Activated gamma-delta T cell treated with anti-CD3 and anti-CD28 coated beads, Interleukin-2, amount 50 U/mL, for 16 hours (primary cell): ENCODE data around the gene CARMIL1.

Experiments
- DNase-seq: peaks from one replicate; pipeline ENCODE4 v3.0.0-alpha.2; 2020; ENCODE audit warnings: low read depth

Gene CARMIL1

DNA sequence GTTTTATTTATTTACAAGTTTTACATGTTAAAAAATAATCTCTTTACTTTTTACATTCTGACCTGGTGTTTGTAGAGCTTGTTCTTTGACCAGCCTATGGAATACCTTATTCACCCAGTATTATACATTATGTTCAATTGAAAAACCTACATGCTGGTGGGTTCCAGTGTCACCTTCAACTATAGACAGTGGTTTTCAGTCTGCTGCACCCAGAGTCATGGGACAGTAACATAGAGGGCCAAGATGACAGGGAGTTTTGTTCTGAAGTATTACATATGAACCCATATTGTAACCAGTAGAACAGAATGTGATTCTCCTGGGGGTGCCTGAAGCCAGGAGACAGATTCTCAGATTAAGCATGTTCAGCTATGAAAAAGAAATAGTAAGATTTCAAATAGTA is 233.4 kb downstream of the CARMIL1 start:
- no peak for DNase-seq

DNA sequence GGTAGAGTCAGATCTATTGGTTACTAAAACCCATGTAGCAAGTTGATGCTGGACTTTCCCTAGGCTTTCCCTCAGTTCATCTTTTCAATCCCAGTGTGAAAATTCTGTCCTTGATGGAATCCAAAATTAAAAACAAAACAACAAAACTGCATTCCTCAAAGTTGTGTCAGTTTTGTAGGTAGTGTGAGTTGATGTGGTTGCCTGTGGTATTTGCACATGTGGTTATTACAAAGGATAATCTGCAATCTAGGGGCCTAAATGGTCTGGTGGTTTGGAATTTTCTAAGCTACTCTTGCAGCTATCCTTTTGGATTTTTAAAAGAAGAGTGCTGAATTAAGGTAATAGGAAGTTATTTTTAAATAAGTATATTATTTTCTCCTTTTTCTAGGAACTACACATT is 240.7 kb downstream of the CARMIL1 start:
- DNase-seq = no peak

DNA sequence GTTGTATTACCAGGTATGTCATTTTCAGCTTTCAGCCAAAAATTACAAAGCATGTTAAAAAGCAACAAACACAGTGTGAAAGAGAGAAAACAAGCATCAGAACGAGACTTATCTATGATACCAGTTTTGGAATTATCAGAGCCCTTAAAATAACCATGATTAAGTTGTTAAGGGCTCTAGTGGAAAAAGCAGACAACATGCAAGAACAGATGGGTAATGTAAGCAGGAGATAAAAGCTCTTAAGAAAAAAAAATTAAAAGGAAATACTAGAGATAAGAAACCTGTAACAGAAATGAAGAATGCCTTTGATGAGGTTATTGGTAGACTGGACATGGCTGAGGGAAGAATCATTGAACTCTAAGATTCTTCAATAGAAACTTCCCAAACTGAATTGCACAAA is 245.4 kb downstream of the CARMIL1 start:
- no peak for DNase-seq

DNA sequence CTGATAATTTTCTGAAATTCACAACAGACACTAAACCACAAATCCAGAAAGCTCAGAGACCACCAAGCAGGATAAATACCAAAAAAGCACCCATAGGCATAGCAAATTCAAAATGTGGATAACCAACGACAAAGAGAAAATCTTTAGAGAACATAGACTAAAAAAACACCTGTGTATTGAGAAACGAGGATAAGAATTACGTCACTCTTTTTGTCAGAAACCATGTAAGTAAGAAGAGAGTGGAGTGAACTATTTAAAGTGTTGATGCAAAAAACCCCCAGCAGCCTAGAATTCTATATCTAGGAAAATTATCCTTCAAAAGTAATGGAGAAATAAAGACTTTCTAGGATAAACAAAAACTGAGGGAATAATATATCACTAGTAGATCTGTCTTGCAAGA is 245.9 kb downstream of the CARMIL1 start:
- no peak for DNase-seq

DNA sequence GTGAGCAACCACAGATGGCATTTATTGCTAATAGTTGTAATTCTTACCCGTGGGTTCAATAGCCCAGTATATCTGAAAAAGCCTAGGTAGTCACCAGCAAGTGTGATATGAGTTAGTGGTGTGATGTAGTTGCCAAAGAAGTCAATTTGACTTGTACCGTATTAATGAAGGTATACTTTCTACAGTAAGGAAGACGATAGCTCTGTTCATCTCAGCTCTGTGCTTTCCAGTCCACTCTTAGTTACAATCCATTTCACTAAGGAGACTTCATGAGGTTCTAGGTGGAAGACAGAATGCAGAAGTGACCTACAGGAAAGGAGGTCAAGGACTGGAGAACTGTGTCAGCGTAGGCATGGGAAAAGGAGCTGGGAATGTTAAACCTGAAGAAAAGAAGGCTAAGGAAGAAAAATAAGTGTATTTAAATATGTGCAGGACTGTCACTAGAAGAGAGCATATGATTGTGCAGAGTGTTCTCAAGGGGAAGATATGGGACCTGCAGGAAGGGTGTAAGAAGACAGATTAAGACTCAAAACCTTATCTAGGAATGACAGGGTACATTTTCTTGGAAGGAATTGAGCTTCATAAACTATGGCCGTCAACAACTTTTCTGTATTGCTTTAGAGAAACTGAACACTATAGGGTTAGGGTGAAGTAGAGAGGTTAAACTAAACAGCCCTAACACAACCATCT is 255.9 kb downstream of the CARMIL1 start:
- no peak for DNase-seq

DNA sequence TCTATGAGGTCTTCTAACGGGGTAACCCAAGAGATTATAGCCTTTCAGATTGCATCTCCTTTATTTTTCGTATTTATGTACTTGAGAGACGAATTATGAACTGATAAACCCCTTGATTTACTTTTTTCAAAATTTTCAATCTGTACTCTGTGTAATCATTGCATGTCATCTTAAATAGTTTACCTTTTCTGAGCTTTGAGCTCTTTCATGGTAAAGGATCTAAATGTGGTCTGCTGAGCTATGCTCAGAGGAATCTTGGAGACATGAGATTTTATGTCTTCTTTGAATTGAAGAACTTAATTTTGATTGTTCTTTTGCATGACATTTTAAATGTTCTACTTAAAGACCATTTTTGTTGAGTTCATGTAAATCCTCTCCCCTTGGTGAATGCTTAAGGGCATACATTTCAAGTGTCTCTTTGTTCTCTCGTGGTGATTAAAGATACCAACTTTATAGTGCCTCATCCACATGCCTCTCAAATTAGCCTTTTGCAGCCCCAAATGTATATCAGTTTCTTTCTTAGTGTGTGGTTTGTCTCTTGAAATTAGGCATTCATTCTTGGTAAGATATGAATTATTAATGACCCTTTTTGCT is 256.6 kb downstream of the CARMIL1 start:
- DNase-seq = no peak

DNA sequence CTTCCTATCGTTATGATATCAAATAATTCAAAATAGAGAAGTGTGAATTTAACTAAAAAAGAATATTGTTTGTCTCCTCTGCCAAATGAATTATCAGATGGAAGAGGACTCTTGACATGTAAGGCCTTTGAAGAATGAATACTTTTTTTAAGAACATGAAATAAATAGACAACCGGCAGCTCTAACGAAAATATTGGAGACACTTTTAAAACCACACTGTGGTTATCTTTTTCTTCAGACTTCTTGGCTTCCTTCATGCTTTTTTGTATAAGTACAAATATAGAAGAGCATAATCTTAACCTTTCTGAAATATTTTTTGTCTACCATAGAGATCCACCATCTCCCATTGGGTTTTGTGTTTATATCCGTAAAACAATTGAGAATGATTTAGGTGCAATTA is 257.6 kb downstream of the CARMIL1 start:
- no peak for DNase-seq

DNA sequence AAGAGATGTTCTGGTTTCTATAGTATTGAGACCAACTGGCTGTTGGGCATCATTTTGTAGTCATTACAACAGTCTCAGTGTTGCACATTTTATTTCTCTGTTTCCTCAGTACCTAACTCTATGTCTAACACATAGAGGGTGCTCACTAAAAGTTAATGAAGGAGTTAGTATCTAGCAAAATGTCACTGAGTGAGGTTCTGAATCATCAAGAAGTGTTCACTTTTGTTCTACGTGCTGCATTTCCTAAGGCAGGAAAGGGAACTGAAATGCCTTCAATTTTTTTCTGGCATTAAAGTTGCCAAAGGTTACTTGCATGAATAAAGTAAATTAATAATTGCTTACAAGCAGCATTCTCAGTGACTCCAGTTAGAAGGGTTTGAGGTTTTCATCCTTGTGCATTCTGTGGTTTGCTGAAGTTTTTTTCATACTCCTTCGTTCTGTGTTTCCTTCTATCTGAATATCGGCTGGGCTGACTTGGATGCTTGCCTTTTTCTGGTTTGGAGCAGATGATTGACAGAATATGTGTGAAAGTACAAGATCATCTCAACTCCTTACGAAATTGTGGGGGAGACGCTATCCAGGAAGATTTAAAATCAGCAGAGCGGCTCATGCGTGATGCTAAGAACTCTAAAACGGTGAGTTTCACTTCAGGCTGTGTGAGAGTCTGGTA is 258.3 kb downstream of the CARMIL1 start:
- DNase-seq = no peak

DNA sequence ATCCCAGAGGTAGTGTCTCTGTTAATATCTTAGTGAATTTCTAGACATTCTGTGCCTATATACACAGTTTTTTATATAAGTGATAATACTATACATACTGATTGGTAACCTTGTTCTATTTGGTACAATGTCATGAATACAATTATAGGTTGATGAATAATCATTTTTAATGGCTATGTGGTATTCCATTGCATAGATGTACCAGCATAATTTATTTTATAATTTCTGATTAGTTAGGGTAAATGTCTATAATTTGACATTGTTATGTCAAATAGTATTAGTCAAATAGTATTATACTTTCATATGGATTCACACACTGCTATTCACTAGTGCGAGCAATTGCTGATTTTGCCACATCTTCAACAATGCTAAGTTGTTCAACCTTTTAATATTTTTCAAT is 262.1 kb downstream of the CARMIL1 start:
- no peak for DNase-seq

DNA sequence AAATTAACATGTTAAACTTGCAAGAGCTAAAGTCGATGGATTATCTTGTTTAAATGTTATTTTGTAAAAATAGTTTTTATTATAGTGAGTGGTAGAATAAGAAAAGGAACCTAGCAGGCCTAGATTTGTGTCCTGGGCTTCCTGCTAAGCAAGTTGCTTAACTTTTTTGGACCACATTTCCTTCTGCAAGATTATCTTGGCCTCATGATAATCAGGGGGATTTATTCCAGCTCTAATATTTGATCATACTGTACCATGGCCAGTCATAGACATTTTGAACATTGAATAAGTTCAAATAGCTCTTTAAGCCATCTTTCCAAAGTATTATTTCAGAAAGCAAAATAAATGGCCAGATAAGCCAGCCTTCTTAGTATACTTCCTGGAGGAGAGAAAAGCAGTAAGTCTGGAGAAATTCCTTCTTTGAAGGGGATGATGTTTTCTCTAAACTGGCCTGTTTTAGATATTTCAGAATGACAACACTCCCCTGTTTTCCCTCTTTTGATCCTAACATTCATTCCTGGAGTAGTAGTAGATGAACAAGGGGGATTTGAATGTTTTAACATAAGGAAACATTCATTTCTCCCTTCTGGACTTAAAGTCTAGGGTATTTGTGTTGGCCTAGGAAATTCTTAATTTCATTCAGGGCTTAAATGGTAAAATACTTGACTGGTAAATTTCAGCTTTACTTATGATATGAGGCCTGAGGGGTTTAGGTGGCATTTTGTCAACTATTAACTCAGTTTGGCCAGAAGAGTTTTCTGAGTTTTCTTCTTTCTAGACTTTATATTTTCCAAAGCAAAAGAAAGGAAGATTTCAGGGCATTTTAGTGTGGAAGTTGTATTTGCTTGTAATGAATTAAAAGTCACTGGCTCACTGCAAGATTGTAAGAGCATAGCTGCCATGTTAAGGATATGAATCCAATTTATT is 264.1 kb downstream of the CARMIL1 start:
- DNase-seq = no peak

DNA sequence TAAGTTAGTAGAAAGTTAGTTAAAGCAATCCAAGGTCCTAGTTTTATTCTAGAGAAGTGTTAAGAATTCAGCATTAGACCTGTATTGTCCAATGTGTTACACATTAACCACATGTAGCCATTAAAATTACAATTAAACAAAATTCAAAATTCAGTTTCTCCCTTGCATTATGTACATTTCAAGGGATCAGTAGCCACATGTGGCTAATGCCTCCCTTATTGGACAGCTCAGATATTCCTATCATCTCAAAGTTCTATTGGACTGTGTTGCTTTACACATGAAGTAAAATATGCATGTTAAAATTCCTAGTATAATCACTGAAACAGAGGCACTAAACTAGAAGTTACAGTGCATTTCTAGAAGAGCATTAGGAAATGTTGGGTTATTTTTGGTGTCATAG is 265.7 kb downstream of the CARMIL1 start:
- no peak for DNase-seq

DNA sequence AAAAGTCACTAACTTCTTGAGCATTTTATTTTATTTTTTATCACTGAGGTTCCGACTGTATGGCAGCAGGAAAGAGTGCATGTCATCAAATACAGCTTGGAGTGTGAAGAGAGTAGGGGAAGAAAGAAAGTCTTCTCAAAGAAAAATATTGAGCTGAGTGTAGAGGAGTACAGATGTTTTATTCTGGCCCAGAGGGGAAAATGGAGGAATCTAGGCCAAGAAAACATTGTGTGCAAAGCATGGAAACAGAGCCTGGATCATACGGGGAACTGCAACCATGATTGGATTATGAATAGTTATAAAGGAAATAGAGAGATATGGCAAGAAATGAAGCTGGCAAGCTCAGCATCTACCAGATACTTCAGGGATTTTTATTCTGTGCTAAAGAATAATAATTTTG is 268.6 kb downstream of the CARMIL1 start:
- no peak for DNase-seq

DNA sequence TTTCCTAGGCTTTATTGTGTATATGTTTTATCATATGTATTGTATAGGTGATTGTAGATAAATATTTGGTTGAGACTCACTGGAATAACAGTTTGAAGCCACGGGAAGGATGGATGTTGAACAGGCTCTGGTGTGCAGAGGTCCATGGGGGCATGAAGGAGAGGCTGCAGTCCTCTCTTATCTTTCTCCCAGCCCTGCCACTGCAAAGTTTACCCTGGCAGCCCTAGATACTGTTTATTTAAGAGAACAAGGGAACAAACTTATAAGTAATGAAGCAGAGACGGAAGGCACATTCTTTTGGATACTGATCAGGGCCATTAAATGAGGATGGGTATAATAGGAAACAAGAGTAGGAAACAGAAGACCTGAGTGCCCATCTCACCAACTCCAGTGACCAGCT is 269.3 kb downstream of the CARMIL1 start:
- no peak for DNase-seq

DNA sequence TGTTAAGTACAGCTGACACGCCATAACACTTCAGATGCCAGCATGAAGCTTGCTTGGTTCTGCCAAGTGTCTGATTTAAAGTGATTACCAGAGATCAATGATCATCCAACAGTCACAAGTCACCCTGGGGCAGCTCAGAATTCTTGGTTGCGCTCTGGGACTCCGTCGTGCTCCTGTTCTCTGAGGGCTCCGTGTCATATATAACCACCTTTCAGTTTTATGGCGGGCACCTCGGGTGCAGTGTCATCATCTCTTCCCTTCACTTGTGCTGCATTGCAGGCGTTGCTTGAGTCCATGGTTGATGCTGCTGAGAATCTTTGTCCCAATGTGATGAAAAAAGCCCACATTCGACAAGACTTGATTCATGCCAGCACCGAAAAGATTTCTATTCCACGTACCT is 271.5 kb downstream of the CARMIL1 start:
- no peak for DNase-seq

DNA sequence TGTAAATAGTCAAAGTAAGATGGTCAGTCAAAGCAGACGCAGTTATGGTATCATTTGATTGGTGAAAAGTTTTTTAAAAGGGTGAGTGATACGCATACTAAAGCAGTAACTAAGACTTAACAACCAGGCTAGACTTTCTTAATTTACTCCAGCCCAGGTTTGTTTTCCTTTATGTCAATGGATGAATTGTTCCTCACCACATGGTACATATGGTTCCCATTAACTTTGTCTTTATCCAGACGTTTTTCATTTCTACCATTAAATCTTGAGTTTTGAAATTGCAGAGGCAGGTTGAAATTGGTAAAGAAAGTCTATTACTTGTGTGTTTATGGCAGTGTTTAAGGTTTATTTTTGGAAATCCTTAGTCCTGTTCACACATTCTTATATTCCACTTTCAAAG is 274.3 kb downstream of the CARMIL1 start:
- no peak for DNase-seq

DNA sequence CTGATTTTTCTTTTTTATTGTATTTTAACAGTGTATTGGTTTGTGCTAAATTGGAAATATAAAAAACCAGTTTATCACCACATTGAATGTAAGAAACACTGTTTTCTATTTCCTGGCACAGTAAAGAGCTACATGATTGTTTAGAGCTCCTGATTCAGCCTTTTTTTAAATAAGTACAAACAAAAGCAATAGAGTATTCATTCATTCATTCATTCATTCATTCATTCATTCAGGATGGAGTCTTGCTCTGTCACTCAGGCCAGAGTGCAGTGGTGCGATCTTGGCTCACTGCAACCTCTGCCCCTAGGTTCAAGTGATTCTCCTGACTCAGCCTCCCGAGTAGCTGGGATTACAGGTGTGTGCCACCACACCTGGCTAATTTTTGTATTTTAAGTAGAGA is 276.0 kb downstream of the CARMIL1 start:
- no peak for DNase-seq

DNA sequence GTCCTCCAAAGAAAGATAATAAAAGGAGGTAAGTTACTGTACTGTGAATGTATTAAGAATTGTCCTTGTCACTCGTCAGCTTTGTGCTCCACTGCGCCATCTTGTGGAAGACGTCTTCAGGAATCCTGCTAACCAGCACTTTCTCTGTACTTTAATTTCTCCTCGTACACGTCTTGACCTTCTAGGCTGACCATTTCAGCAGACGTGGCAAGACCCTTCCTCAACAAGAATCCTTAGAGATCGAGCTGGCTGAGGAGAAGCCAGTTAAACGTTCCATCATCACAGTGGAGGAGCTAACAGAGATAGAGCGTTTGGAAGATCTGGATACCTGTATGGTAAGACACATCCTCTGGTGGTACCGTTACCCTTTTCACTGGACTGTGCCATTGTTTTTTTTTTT is 277.3 kb downstream of the CARMIL1 start:
- DNase-seq = peak; percentile 60

DNA sequence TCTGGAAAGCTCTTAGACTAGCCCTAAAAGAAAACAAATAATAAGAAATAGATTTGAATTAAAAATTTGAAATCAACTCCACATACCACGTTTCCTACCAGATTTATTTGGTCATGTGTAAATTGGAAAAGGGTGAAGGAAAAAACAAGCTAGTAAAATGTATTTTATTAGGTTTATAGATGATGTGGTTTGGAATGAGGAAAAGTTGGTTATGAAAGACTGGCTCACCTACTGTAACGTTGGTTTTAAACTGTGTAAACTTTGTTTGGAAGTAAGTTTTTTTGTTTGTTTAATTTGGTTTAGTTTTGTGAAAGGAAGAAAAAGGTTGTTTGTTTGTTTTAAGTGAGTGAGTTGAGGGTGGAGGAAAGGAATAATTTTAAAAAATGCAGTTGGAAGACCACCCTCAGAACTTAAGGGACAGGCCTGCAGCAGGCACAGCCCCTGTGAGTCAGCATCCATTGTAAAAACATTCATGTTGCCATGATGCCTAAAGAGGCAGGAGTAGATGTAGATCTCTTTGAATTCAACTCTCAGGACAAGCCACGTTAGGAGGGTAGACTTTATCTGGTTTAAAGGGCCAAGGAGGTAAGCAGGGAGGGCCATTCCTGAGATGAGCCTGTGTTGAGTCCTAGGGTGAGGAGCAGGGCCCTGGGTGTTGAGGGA is 279.1 kb downstream of the CARMIL1 start:
- no peak for DNase-seq

DNA sequence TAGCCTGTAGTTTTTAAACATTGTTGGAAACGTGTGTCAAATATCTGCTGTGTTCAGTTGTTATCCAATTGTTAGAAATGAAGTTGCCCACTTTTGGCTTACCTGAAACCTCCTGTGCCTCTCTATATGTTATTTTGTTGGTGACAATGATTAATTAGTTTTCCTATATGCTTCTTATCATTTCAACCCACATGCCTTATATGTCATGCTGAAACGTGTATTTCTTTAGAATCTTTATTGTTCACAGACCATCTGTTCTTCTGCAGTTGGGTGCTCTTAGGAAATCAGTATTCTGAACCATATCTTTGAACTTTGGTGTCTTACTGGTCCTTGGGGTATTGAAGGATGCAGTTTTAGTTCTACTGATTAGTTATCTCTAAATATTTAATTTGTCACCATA is 281.7 kb downstream of the CARMIL1 start:
- DNase-seq = no peak

DNA sequence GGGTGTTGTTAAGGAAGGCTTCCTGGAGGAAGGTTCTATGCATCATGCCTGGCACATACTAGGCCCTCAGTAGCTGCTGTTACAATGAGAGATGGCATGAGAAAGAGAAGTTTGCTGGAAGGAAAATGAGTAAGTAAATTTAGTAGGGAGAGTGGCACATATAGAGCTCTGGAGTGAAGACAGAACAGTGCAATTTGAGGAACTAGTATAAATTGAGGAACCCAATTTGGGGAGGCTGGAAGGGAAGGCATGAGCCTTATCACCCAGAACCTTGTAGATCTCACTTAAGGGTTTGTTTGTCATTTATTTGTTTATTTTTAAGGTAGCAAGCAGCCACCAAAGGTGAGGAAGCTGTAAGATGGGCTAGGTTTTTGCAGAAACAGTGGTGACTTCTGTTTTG is 285.8 kb downstream of the CARMIL1 start:
- no peak for DNase-seq

DNA sequence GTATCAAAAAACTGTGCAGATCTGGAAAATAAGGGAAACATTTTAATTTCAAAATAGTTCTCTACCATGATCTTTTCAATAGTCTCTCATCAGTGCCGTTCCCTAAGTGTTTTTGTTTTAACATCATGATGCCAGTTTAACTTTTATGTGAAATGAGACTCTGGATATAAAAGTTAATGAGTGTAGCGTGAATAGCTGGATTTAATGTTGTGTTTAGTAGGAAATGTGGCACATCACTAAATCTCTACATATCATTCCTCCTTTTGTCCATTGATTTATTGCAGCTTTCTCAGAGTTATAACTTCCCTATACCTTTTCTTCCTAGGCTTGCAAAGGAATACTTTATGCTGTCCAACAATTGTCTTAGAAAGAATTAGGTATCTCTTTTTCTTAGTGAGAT is 291.4 kb downstream of the CARMIL1 start:
- no peak for DNase-seq

DNA sequence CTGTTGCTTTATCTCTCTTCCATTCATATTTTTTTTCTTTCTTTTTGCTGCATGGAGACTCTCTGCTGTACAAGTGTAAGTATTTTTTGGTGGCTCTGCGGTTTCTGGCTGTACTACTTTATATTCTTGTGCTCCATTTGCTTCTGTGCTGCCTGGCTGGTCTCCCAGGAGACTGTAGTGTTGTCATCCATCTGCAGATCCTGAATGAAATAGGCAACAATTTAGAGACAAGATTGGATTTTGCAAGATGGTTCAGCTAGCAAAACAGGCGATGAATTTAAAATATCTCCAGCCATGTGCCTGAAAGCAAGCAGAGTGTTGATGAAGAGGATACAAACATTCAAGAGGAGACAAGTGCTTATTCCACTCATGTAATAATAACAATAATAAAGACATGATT is 297.7 kb downstream of the CARMIL1 start:
- no peak for DNase-seq
